Effector memory CD4-positive, alpha-beta T cell (primary cell): ENCODE measurements around the gene LONRF3.
"Not testable (repeated sequence)": the region's sequence is repeated elsewhere in the genome, so short reads cannot be mapped to it uniquely, and the experiment has no call there.

ENCODE experiments used
- DNase-seq, 3 donors: peaks; one replicate each; pipeline ENCODE4 v3.0.0-alpha.2; 2020
- H3K27ac ChIP-seq: 2 replicates; pipeline ENCODE4 v1.7.0; 2013; ENCODE audit warnings: mild to moderate bottlenecking, low read length, moderate library complexity; ENCODE audit not compliant: insufficient read depth, poor library complexity, severe bottlenecking
- H3K27me3 ChIP-seq: replicated peaks from 2 replicates; pipeline ENCODE4 v1.7.0; 2013; ENCODE audit warnings: mild to moderate bottlenecking, low read length; ENCODE audit not compliant: insufficient read depth, control insufficient read depth, poor library complexity, severe bottlenecking
- H3K36me3 ChIP-seq: 2 replicates; pipeline ENCODE4 v1.7.0; 2013; ENCODE audit warnings: mild to moderate bottlenecking, low read length, moderate library complexity; ENCODE audit not compliant: control insufficient read depth, insufficient read depth
- H3K4me1 ChIP-seq: 2 replicates; pipeline ENCODE4 v1.7.0; 2013; ENCODE audit warnings: low read length, mild to moderate bottlenecking; ENCODE audit not compliant: control insufficient read depth, insufficient read depth, poor library complexity, severe bottlenecking
- H3K4me3 ChIP-seq: 2 replicates; pipeline ENCODE4 v1.7.0; 2013; ENCODE audit warnings: low read length, low read depth, mild to moderate bottlenecking; ENCODE audit not compliant: insufficient read depth, poor library complexity, severe bottlenecking
- H3K9me3 ChIP-seq: 2 replicates; pipeline ENCODE4 v1.7.0; 2013; ENCODE audit warnings: mild to moderate bottlenecking, low read length, moderate library complexity; ENCODE audit not compliant: control insufficient read depth

LONRF3 gene

GRCh38 chrX:119008110-119008744 lies 33.8 kb downstream of the LONRF3 start:
- Histone ChIP-seq H3K4me3 (no peak overlapping the region), H3K9me3 (no peaks in the 10 kb centered on the region), H3K36me3 (peaks cover 4% of the 10 kb centered on the region), H3K27ac (no peak overlapping the region), H3K4me1 (no peaks in the 10 kb centered on the region), H3K27me3 (no peaks in the 10 kb centered on the region)
- DNase-seq = no peak

GRCh38 chrX:119009071-119009470 lies 34.7 kb downstream of the LONRF3 start:
- no peaks in the 10 kb centered on the region for H3K9me3 ChIP-seq
- H3K4me3 ChIP-seq = no peak overlapping the region
- H3K27me3 ChIP-seq = no peaks in the 10 kb centered on the region
- DNase-seq = no peak
- peaks cover 4% of the 10 kb centered on the region for H3K36me3 ChIP-seq
- H3K27ac ChIP-seq = no peak overlapping the region
- no peaks in the 10 kb centered on the region for H3K4me1 ChIP-seq

GRCh38 chrX:119010491-119010890 lies 36.1 kb downstream of the LONRF3 start:
- no peak overlapping the region for H3K4me3 ChIP-seq
- peaks cover 4% of the 10 kb centered on the region for H3K36me3 ChIP-seq
- H3K4me1 ChIP-seq = no peaks in the 10 kb centered on the region
- no peaks in the 10 kb centered on the region for H3K9me3 ChIP-seq
- no peak for DNase-seq
- H3K27me3 ChIP-seq = no peaks in the 10 kb centered on the region
- H3K27ac ChIP-seq = no peak overlapping the region

- no peak overlapping the region for H3K27ac ChIP-seq
- H3K4me1 ChIP-seq = no peaks in the 10 kb centered on the region
- no peaks in the 10 kb centered on the region for H3K27me3 ChIP-seq
- H3K4me3 ChIP-seq = no peak overlapping the region
- H3K36me3 ChIP-seq = peaks cover 4% of the 10 kb centered on the region
- DNase-seq = no peak
- no peaks in the 10 kb centered on the region for H3K9me3 ChIP-seq
These were observed 38.7 kb downstream of the LONRF3 start for GRCh38 chrX:119013164-119013563.

- Histone ChIP-seq H3K4me1 (no peaks in the 10 kb centered on the region), H3K9me3 (no peaks in the 10 kb centered on the region), H3K36me3 (no peaks in the 10 kb centered on the region), H3K4me3 (no peak overlapping the region), H3K27me3 (no peaks in the 10 kb centered on the region), H3K27ac (no peak overlapping the region)
- DNase-seq = no peak
These were observed 41.2 kb downstream of the LONRF3 start for GRCh38 chrX:119015407-119016237.

GRCh38 chrX:119017077-119017476 lies 42.7 kb downstream of the LONRF3 start:
- no peak overlapping the region for H3K27ac ChIP-seq
- no peaks in the 10 kb centered on the region for H3K9me3 ChIP-seq
- no peaks in the 10 kb centered on the region for H3K27me3 ChIP-seq
- peaks cover 4% of the 10 kb centered on the region for H3K36me3 ChIP-seq
- no peaks in the 10 kb centered on the region for H3K4me1 ChIP-seq
- no peak overlapping the region for H3K4me3 ChIP-seq
- DNase-seq = no peak

- H3K27ac ChIP-seq = no peak overlapping the region
- DNase-seq = no peak
These were observed 51.5 kb downstream of the LONRF3 start for GRCh38 chrX:119025900-119026299.

GRCh38 chrX:119026344-119026743 lies 51.9 kb downstream of the LONRF3 start:
- H3K4me3 ChIP-seq, DNase-seq, H3K36me3 ChIP-seq, H3K27me3 ChIP-seq, H3K27ac ChIP-seq, H3K4me1 ChIP-seq, H3K9me3 ChIP-seq: not testable (repeated sequence)

More at GRCh38 chrX:119025900-119026299, 51.5 kb downstream of the LONRF3 start:
- Histone ChIP-seq H3K27me3 (no peaks in the 10 kb centered on the region), H3K4me1 (no peaks in the 10 kb centered on the region), H3K36me3 (peaks cover 4% of the 10 kb centered on the region), H3K4me3 (no peak overlapping the region), H3K9me3 (no peaks in the 10 kb centered on the region)

- not testable (repeated sequence) for H3K4me1 ChIP-seq, H3K27ac ChIP-seq, H3K27me3 ChIP-seq, H3K4me3 ChIP-seq, H3K9me3 ChIP-seq, H3K36me3 ChIP-seq, DNase-seq
These were observed 53.7 kb downstream of the LONRF3 start for GRCh38 chrX:119027960-119028732.
